Right lobe of liver (tissue), 4 donors: ENCODE data around the gene IQSEC3.

Experiments used
- CTCF ChIP-seq, 4 donors: fragments of 200-600 bp in 3 of 4; fragments of 450-650 bp in 1 of 4; IDR thresholded peaks; one replicate each; pipeline versions ENCODE4 v1.5.1 to v1.8.0; 2016 to 2022; ENCODE audit warnings: antibody characterized with exemption in 4 of 4, mild to moderate bottlenecking in 2 of 4
- POLR2A ChIP-seq: fragments of 450-650 bp; IDR thresholded peaks from one replicate; pipeline ENCODE4 v1.6.1; 2017; ENCODE audit warnings: antibody characterized with exemption, mild to moderate bottlenecking
- donor health status: DM: no; HTN: no; CAD: no.
- donor health status: DM: no; HTN: no; CAD: no.
- donor health status: DM: no; HTN: yes; CAD: no.

DNA sequence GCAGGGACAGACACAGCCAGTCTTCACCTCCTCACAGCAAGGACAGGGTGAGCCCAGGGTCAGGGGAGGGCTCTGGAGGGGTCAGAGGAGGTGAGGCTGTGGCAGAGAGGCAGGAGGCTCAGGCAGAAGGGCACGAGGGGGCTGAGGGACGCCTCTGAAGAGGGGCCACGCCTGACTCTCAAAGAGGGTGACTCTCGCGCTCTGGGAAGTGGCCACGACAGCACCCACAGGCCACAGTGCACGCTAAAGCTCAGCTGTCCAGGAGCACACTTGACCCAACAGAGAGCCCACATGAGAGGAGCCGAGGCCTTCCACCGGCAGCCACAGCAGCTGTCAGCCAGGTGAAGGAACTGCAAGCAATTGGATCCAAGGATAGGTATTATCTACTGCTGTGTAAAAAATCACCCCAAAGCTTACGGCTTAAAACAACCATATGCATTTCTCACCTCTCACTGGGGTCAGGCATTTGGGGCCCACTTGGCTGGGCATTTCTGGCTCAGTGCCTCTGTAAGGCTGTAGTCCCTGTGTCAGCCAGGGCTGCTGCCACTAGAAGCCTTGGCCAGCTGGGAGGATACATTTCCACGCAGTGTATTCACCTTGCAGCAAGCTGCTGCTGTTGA, 119.5 kb downstream of the IQSEC3 start:
- TF ChIP-seq CTCF (IDR thresholded peaks at IDR 0.05) (no peak), POLR2A (no peak)
